PC-9 (cell line): Measurements from ENCODE around the gene LMF1. TPM values are rescaled to one million over a fixed set of nuclear protein-coding genes. Genes with fewer than 3 reads are reported as not detected.

Experiments used
- BruUV-seq: library from RNA; stranded (reverse); fragments of 400-500 nt; replicated peaks from 2 replicates; lab custom pipeline; 2021; lab: Mats Ljungman, UMichigan
- CTCF ChIA-PET: fragments of 300-600 bp; sonication (Branson Sonifier 250); formaldehyde crosslinking; loops from one replicate; lab custom pipeline; 2022; ENCODE audit warnings: antibody characterized with exemption; lab: Charles Lee
- POLR2A ChIA-PET: fragments of 300-600 bp; sonication (Branson Sonifier 250); formaldehyde crosslinking; loops from one replicate; lab custom pipeline; 2022; ENCODE audit warnings: antibody characterized with exemption; ENCODE audit not compliant: unreplicated experiment; lab: Charles Lee
- DNase-seq, 2 experiments: peaks; one replicate each; pipeline versions ENCODE4 v3.0.0 to v3.0.0-alpha.2; 2015 to 2022; ENCODE audit warnings: mixed read lengths in 1 of 2
- H2AFZ ChIP-seq: fragments of 200-600 bp; sonication (generic); 2 replicates; pipeline ENCODE4 v1.8.1; 2017; ENCODE audit warnings: antibody characterized with exemption
- H3F3A ChIP-seq: fragments of 200-600 bp; sonication (generic); 2 replicates; pipeline ENCODE4 v1.8.1; 2017; ENCODE audit warnings: antibody characterized with exemption, mild to moderate bottlenecking, low read depth; ENCODE audit not compliant: insufficient read depth
- H3K27ac ChIP-seq: fragments of 200-600 bp; sonication (generic); 2 replicates; pipeline ENCODE4 v1.6.1; 2016; ENCODE audit warnings: mixed run types
- H3K27me3 ChIP-seq: fragments of 200-600 bp; sonication (generic); 2 replicates; pipeline ENCODE4 v1.6.1; 2016; ENCODE audit warnings: low read depth, mixed run types; ENCODE audit not compliant: insufficient read depth
- H3K36me3 ChIP-seq: fragments of 200-600 bp; sonication (generic); 2 replicates; pipeline ENCODE4 v1.6.1; 2016; ENCODE audit warnings: low read depth, mixed run types
- H3K4me1 ChIP-seq: fragments of 200-600 bp; sonication (generic); replicated peaks from 2 replicates; pipeline ENCODE4 v1.6.1; 2016; ENCODE audit warnings: mixed run types; ENCODE audit not compliant: insufficient read depth
- H3K4me2 ChIP-seq: fragments of 200-600 bp; sonication (generic); 2 replicates; pipeline ENCODE4 v1.6.1; 2017; ENCODE audit warnings: mixed run types
- H3K4me3 ChIP-seq: fragments of 200-600 bp; sonication (generic); 2 replicates; pipeline ENCODE4 v1.6.1; 2016; ENCODE audit warnings: mixed run types
- H3K79me2 ChIP-seq: fragments of 200-600 bp; sonication (generic); 2 replicates; pipeline ENCODE4 v1.6.1; 2017; ENCODE audit warnings: low read depth, mixed run types
- H3K9me2 ChIP-seq: fragments of 200-600 bp; sonication (generic); 2 replicates; pipeline ENCODE4 v1.8.1; 2017; ENCODE audit warnings: mild to moderate bottlenecking; ENCODE audit not compliant: insufficient read depth
- H3K9me3 ChIP-seq: fragments of 200-600 bp; sonication (generic); 2 replicates; pipeline ENCODE4 v1.8.1; 2016; ENCODE audit warnings: low read depth; ENCODE audit not compliant: insufficient read depth
- H4K20me1 ChIP-seq: fragments of 200-600 bp; sonication (generic); 2 replicates; pipeline ENCODE4 v1.8.1; 2017; ENCODE audit not compliant: insufficient read depth
- EZH2 ChIP-seq: fragments of 200-600 bp; sonication (generic); IDR thresholded peaks from 2 replicates; pipeline ENCODE4 v1.8.0; 2017; ENCODE audit warnings: antibody characterized with exemption, low read depth
- intact Hi-C: fragments of 100-400 bp; cut with micrococcal nuclease; formaldehyde crosslinking; loops from one replicate; pipeline ENCODE4 v1.10.0; 2022; ENCODE audit not compliant: unreplicated experiment
- total RNA-seq: library from RNA; stranded (reverse); gene quantifications from 2 replicates; pipeline ENCODE4 v1.2.3, GENCODE V29; 2021
- TF ChIP-seq, protein P1 (sequence below): fragments of 200-600 bp; sonication (generic); conservative IDR thresholded peaks from 2 replicates; pipeline ENCODE4 v1.6.1; 2017; ENCODE audit warnings: mixed run types, antibody characterized with exemption, mild to moderate bottlenecking, moderate library complexity

LMF1 gene
- total RNA-seq, 1 experiment from 2014 or later, result 31.3 TPM

DNA sequence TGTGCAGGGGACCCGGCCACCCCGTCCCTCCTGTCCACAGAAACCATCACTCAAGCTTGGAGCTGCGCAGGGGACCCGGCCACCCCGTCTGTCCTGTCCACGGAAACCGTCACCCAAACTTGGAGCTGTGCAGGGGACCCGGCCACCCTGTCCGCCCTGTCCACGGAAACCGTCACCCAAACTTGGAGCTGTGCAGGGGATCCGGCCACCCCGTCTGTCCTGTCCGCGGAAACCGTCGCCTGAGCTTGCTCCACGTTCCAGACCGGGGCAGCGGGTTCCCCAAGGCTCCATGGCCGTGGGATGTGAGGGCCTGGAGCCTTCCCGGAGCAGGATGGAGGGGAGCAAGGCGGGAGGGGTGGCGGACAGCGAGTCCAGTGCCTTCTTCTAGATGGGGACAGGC is 36.0 kb upstream of the LMF1 start:
- Histone ChIP-seq H3K4me1 (peaks cover 33% of the 10 kb centered on the region), H3K79me2 (no peaks in the 10 kb centered on the region), H3K36me3 (no peaks in the 10 kb centered on the region), H3K4me2 (peak overlapping the region; percentile 35; the same call in 1 of the 2 replicates), H3K4me3 (no peak overlapping the region), H3K9me3 (no peaks in the 10 kb centered on the region), H3K27ac (no peak overlapping the region), H4K20me1 (no peaks in the 10 kb centered on the region), H2AFZ (no peak overlapping the region), H3K9me2 (no peaks in the 10 kb centered on the region), H3F3A (peaks cover 20% of the 10 kb centered on the region; the same call in 1 of the 2 replicates), H3K27me3 (peaks cover 29% of the 10 kb centered on the region)
- no TSS peak for BruUV-seq
- POLR2A ChIA-PET, result no interaction called here
- intact Hi-C loops, result no loop called here
- TF ChIP-seq, protein P1, sequence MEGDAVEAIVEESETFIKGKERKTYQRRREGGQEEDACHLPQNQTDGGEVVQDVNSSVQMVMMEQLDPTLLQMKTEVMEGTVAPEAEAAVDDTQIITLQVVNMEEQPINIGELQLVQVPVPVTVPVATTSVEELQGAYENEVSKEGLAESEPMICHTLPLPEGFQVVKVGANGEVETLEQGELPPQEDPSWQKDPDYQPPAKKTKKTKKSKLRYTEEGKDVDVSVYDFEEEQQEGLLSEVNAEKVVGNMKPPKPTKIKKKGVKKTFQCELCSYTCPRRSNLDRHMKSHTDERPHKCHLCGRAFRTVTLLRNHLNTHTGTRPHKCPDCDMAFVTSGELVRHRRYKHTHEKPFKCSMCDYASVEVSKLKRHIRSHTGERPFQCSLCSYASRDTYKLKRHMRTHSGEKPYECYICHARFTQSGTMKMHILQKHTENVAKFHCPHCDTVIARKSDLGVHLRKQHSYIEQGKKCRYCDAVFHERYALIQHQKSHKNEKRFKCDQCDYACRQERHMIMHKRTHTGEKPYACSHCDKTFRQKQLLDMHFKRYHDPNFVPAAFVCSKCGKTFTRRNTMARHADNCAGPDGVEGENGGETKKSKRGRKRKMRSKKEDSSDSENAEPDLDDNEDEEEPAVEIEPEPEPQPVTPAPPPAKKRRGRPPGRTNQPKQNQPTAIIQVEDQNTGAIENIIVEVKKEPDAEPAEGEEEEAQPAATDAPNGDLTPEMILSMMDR, result no peak
- no peak for TF ChIP-seq EZH2
- no peak for DNase-seq
- CTCF ChIA-PET, result no interaction called here

DNA sequence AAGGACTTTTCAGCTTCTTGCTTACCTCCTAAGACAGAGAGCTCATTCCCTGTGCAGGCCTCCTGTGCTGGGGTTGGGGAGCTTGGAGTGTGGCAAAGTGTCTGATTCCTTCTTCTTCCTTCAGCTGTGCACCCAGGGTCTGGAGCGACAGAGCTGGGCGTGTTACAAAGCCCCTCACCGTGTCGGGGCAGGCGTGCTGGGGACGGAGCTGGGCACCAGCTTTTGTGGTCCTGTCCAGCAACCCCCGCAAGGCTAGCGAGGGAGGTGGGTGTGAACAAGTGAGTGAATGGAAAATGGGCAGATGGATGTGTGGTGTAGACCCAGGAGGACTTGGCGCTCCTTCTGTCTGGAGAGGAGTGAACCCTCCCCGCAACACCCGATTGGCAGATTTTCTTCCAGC is 34.5 kb upstream of the LMF1 start:
- H3K9me3 ChIP-seq, result no peaks in the 10 kb centered on the region
- no peaks in the 10 kb centered on the region for H4K20me1 ChIP-seq
- intact Hi-C loops, result no loop called here
- peaks cover 24% of the 10 kb centered on the region for H3K27me3 ChIP-seq
- TF ChIP-seq EZH2, result no peak
- TF ChIP-seq, protein P1, result no peak
- no peak for DNase-seq
- H3K9me2 ChIP-seq, result no peaks in the 10 kb centered on the region
- H3K27ac ChIP-seq, result no peak overlapping the region
- H3K4me1 ChIP-seq, result peaks cover 33% of the 10 kb centered on the region
- no peak overlapping the region for H2AFZ ChIP-seq
- no peak overlapping the region for H3K4me2 ChIP-seq
- POLR2A ChIA-PET, result no interaction called here
- BruUV-seq, result no TSS peak
- H3K4me3 ChIP-seq, result no peak overlapping the region
- peaks cover 20% of the 10 kb centered on the region; the same call in 1 of the 2 replicates for H3F3A ChIP-seq
- no peaks in the 10 kb centered on the region for H3K36me3 ChIP-seq
- CTCF ChIA-PET, result interaction anchor here (0.6 kb wide), 1 partner anchor 334 kb away, joined by 6 read pairs; no protein-coding TSS in a partner anchor
- H3K79me2 ChIP-seq, result no peaks in the 10 kb centered on the region

DNA sequence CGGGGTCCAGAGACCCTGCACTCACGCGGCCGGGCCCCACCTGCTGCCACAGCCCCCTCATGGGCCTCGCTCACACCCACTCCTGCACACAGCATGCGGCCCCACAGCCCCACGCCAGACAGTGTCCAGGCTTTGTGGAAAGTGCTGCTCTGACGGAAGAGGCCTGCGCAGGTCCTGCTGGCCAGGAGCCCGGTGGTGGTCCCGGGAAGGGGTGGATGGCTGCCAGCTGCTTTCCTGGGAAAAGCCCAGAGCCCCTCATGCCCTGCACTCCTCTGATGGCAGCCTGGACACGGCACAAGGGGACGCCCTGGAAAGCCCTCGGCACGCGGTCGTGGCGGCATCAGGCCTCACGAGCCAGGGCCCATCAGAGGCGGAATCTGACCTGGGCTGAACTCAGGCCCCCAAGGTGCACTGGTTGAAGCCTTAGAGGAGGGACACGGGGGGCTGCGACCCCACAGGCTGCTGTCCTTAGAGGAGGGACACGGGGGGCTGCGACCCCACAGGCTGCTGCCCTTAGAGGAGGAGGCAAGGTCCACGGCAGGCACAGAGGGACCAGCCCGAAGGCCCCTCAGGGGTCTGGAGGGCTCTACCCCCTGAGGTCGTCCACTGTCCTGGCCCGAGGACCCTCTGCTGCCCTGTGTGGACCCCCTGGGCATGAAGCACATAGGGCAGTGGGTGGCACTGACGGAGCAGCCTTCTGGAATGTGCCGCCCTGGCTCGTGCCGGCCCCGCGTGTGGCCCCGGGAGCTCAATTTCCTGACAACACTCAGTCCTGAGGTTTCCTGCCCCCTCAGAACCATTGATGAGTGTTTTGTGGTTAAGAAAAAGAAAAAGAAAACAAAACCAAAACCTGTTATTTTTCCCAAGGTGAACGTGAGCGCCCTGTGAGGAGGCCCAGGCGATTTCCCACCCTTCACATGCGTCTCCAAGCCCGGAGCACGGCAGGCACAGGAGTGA is 32.9 kb upstream of the LMF1 start:
- intact Hi-C loops, result no loop called here
- Histone ChIP-seq H3K9me3 (no peaks in the 10 kb centered on the region), H3K9me2 (no peaks in the 10 kb centered on the region), H3F3A (peaks cover 21% of the 10 kb centered on the region; the same call in 1 of the 2 replicates), H3K36me3 (no peaks in the 10 kb centered on the region), H3K4me2 (peak overlapping the region; percentile 56), H2AFZ (no peak overlapping the region), H3K27me3 (peaks cover 22% of the 10 kb centered on the region), H3K4me3 (no peak overlapping the region), H3K4me1 (peaks cover 33% of the 10 kb centered on the region), H3K27ac (no peak overlapping the region), H4K20me1 (no peaks in the 10 kb centered on the region), H3K79me2 (no peaks in the 10 kb centered on the region)
- no peak for TF ChIP-seq EZH2
- TF ChIP-seq, protein P1, result no peak
- ChIA-PET CTCF (no interaction called here), POLR2A (no interaction called here)
- BruUV-seq, result no TSS peak
- DNase-seq, result no peak
